GM19025 (cell line): ENCODE measurements around the gene C1orf35.

Source experiments
- ATAC-seq: cut with Tn5 transposase; IDR thresholded peaks from one replicate; pipeline ENCODE4 v1.9.1; 2021; ENCODE audit warnings: mild to moderate bottlenecking, low read depth, moderate library complexity; ENCODE audit not compliant: unreplicated experiment

The C1orf35 gene

GRCh38 chr1:228066416-228066815, 36.7 kb downstream of the C1orf35 start:
- ATAC-seq = no peak

GRCh38 chr1:228065543-228066347, 37.4 kb downstream of the C1orf35 start:
- ATAC-seq = no peak

GRCh38 chr1:228064741-228065542, 38.2 kb downstream of the C1orf35 start:
- no peak for ATAC-seq

- ATAC-seq = no peak
Measured at GRCh38 chr1:228064296-228064695, 38.8 kb downstream of the C1orf35 start.

GRCh38 chr1:228063251-228064191, 39.6 kb downstream of the C1orf35 start:
- no peak for ATAC-seq

GRCh38 chr1:228062812-228063211, 40.3 kb downstream of the C1orf35 start:
- ATAC-seq = no peak

GRCh38 chr1:228062085-228062791, 40.9 kb downstream of the C1orf35 start:
- no peak for ATAC-seq

GRCh38 chr1:228061411-228062084, 41.6 kb downstream of the C1orf35 start:
- ATAC-seq = no peak

- no peak for ATAC-seq
Measured at GRCh38 chr1:228060458-228061190, 42.5 kb downstream of the C1orf35 start.

- no peak for ATAC-seq
Measured at GRCh38 chr1:228059634-228060457, 43.3 kb downstream of the C1orf35 start.

- no peak for ATAC-seq
Measured at GRCh38 chr1:228058949-228059633, 44.0 kb downstream of the C1orf35 start.

GRCh38 chr1:228058172-228058948, 44.8 kb downstream of the C1orf35 start:
- ATAC-seq = no peak
